ENCODE results near the gene CELF6.
A peak's percentile ranks its signal among the peaks of the same experiment; 100 is the strongest.

Gene CELF6

DNA sequence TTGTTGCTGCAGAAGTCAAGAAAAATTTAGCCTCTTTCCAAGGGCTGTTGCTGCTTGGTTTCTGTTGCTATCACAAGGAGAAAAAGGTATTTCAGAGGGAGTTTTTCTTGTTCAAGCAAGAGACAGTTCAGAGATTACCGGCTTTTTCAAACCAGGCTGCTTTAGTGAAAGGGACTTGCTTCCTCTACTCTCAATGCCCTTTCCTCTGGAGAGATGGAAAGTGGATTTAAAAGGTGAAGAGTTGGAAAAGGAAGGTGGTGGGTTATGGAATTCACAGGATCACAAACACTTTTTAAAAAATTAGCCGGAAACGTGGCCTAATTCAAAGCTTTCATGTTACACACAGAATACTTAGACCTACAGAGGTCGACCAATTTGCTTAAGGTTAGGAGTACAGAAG, 48.7 kb downstream of the CELF6 start:
- peak; percentile 2 for DNase-seq

DNA sequence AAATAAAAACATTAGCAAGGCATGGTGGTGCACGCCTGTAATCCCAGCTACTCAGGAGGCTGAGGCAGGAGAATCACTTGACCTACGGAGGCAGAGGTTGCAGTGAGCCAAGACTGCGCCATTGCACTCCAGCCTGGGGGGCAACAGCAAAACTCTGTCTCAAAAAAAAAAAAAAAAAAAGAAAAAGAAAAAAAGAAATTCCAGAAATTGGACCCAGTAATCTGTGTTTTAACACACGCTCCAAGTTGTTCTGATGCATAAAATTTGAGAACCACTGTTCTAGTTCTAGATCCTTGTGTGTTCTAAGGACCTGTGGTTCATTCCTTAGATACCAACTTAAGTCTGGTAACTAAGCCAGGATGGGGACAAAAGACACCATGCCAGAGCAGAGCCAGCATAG, 50.2 kb downstream of the CELF6 start:
- no peak for DNase-seq

GRCh38 chr15:72265031-72265430, 54.9 kb downstream of the CELF6 start:
- DNase-seq, result no peak

DNA sequence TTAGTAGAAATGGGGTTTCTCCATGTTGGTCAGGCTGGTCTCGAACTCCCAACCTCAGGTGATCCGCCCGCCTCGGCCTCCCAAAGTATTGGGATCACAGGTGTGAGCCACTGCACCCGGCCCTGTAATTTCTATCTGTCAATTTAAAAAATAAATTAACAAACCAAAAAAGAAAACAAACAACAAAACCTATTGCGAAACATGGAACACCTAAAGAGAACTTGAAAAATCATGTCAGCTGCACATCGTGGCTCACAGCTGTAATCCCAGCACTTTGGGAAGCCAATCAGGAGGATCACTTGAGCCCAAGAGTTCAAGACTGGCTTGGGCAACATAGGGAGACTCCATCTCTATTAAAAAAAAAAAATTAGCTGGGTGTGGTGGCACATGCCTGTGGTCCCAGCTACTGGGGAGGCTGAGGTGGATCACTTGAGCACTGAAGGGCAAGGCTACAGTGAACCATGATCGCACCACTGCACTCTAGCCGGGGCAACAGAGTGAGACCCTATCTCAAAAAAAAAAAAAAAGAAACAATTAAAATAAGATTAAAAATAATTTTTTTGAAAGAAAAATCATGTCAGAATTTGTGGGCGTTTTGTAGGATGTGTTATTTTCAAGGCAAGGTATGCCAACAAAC, 67.2 kb downstream of the CELF6 start:
- no peak for DNase-seq

DNA sequence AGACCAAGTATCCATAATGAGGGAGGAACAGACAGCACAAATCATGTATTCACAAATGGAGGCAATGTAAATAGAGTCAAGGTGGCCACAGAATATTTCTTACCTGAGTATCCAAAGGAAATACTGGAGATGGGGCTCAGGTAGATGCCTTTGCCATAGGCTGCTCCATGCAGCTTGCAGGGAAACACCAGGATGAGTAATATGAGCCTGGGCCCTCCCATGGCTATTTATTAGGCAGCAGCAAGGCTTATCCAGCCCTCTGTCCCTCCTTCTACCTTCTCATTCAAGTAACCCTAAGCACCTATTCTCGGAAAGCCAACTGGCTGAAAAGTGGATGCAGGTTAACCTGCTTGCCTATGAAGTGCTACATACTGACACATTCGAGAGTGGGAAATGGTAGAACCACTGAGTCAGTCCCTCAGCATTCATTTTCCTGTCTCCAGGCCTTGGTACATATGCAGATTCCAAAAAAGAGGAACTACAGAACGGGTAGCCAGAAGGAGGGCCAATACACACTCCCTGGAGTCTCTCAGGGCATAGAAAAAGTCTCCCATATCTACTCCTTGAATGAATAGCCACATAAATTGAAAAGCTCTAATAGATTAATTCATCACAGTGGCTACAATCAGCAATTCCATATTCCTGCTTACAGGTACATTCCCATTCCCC, 70.7 kb downstream of the CELF6 start:
- no peak for DNase-seq

DNA sequence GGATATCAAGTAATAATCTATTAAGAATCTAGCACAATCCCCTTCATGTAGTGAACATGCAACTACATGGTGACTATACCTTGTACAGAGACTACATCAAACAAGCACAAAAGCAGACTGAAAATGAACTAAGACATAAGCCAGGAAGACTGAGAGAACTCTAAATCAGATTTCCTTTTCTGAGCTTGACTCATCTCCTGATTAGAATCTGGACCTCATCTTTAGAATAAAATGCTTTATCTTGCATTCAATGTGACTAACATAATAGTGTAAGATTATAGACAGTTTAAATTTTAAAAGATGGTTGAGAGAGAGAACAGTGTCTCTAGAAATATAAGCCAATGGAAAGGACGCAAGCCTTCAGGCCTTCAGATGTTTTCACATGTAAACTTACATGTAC, 71.4 kb downstream of the CELF6 start:
- DNase-seq, result no peak

- no peak for DNase-seq
Observed at GRCh38 chr15:72242775-72243370, 77.1 kb downstream of the CELF6 start.

GRCh38 chr15:72239652-72240051, 80.3 kb downstream of the CELF6 start:
- DNase-seq, result no peak

DNA sequence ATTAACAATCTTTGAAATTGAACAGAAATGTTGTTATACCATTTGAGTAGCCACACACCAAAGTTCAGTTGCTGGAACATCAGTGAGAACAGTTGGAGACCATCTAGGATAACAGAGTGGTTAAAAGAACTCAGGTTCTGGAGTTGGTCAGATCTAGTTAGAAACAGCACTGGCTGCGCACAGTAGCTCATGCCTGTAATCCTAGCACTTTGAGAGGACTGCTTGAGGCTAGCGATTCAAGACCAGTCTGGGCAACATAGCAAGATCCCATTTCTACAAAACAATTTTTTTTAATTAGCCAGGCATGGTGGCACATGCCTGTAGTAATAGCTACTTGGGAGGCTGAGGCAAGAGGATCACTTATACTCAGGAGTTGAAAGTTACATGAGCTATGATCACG, 81.4 kb downstream of the CELF6 start:
- DNase-seq, result no peak

- peak; percentile 22 for DNase-seq
Observed at GRCh38 chr15:72237853-72238224, 82.1 kb downstream of the CELF6 start.

DNA sequence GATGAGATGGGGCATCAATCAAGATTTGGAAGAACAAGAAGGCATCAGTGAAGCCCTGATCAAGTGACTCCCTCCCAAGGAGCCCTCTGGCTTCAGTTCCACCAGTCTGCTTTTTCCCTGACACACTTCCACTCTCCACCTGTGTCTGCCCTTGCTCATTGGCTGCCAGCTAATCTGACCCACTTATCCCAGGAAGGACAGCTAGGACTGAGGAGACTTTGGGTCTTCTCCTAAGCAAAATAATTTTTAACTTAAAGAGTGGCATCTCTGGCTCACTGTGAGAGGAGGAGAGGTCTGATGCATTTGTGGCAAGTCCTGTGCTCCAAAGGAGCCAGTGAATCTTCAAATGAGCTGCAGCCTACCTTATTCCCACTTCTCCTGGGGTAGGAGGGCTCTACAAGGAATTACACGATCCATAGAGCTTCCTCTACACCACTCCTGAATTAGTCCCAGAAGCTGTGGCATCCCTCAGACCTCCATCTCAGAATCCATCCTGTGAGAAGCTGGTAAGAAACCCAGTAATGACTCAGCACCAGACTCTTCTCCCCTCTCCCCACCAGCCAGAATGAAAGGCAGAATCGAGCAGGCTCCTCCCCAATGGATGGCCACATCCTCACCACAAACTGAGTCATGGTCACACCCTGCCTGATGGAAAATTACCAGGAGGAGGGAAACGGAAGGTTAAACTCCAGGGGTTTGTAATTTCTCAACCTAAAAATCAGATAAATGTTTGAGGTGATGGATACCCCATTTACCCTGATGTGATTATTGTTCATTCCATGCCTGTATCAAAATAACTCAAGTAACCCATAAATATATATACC, 82.7 kb downstream of the CELF6 start:
- peak; percentile 95 for DNase-seq

DNA sequence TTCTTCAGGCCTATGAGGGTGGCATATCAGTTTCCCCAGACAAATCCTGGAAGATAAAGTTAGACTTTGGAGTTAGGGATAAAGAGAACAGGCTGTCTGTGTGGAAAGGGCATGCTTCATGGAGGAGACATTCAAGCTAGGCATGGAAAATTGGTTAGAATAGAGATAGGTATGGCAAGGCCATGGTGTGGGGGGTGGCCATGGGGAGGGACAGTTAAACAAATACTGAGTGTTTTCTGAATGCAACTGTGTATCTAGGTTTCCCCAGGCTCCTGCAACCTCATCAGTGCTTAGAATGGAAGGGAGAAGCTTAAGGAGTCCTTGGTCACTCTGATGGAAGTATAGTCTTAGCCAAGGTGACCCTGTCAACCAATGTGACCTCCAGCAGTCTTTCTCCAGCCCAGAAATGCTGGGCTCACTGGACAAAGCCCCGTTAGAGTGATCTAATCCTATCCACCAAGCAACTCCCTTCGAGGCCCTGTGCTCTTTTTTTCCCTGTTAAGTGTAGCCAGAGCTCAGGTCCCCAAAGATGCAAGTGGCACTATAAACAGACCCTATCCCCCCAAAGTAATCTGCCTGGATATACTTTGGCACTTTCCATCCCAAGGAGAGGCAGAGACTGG, 83.5 kb downstream of the CELF6 start:
- no peak for DNase-seq

DNA sequence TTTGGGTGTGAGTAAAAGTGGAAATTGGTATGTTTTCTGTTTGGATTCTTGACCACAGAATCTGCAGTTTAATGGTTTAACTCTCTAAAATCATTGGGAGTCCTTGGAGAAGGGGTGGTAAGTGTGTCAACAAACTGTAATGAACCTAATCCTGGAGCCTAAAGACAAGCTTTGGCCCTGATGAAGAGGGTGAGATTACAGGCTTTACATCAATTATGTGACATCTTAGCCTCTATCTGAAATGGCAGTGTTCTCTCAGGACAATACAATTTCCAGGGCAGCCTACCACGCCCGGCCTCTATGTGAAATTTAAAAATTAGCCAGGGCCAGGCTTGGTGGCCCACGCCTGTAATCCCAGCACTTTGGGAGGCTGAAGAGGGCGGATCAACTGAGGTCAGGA, 84.7 kb downstream of the CELF6 start:
- no peak for DNase-seq

Measured in activated CD4-positive, alpha-beta T cell treated with anti-CD3 and anti-CD28 coated beads, Interleukin-10, Interleukin-2, amounts not matched to agents 100 ng/mL and 50 ng/mL, durations not matched to agents 16 hours and 8 hours (primary cell).